Measurements from ENCODE around the gene CIB2. TPM values are rescaled to one million over a fixed set of nuclear protein-coding genes. Genes with fewer than 3 reads are reported as not detected.

Gene CIB2
- total RNA-seq, 1 donor from 2014 or later, result 8.7 TPM

- DNase-seq, result no peak
Measured at GRCh38 chr15:78107471-78107870, 23.8 kb downstream of the CIB2 start.

GRCh38 chr15:78105476-78106241 lies 25.6 kb downstream of the CIB2 start:
- DNase-seq, result no peak

- no peak for DNase-seq
Measured at GRCh38 chr15:78104566-78105475, 26.4 kb downstream of the CIB2 start.

- DNase-seq, result no peak
Measured at GRCh38 chr15:78104119-78104479, 27.1 kb downstream of the CIB2 start.

DNA sequence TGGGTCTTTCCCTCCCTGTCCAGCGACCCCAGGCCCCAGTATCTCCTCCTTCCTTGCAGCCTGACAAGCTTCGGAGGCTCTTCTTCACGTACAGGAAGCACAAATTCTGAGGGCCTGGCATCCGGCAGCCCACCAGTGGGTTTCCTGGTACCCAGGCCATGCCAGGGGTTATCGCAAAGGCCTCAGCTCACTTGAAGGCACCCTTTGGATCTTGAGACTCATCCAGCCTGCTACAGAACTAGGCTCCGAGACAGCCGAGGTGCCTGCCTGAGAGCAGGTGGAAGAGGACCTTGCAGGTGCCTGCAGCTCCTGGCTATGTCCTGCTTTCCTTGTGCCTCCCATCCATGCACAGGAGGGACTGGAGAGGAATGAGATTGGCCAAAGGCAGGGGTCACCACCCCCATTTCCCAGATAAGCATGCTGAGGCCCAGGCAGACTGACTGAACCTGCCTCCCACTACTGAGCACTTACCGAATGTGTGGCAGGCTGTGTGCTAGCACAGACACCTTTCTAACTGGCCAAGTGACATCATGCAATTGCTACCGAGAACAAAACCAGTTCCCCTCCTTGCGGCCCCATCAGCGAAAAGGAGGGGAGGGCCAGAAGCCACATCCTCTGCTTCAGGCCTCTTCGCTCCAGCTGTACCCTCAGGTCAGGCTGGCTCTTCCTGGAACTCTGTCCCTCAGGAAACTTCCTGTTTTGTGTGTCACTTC lies 27.7 kb downstream of the CIB2 start:
- no peak for DNase-seq

DNA sequence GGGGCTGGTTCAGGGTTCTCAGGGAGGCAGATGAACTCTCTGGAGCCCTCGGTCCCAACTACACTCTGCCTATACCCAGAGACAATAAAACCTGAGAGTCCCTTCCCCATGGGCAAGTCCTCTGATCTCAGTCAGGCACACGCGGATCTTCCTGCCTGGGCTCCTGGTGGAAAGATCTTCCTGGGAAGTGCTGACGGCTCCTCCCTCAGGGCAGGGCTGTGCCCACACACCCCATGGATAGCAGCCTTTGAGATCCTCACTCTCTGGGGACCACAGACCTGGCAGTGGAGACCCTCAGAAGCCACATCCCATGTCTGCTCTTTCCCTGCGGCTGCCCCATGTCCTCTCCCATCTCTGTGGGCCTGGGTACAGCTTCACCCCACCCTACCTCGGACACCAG lies 28.5 kb downstream of the CIB2 start:
- no peak for DNase-seq

DNA sequence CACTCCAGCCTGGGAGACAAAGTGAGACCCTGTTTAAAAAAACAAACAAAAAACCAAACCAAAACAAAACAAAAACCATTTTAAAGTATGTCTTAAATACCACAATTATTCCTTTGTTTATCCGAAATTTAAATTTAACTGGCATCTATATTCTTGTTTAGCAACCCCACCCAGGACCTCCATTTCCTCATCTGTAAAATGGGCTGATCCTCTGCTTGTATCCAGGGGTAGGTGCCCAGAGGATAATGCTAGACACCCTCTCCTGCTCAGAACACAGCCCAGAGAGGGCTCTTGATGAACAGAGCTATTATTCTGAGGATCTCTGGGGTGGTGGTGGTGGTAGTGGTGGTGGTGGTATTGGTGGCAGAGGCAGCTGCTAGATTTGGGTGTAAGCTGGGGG lies 29.0 kb downstream of the CIB2 start:
- DNase-seq, result no peak

- DNase-seq, result no peak
Measured at GRCh38 chr15:78101423-78102105, 29.7 kb downstream of the CIB2 start.

- no peak for DNase-seq
Measured at GRCh38 chr15:78100886-78101285, 30.4 kb downstream of the CIB2 start.

- no peak for DNase-seq
Measured at GRCh38 chr15:78098131-78098755, 33.0 kb downstream of the CIB2 start.

DNA sequence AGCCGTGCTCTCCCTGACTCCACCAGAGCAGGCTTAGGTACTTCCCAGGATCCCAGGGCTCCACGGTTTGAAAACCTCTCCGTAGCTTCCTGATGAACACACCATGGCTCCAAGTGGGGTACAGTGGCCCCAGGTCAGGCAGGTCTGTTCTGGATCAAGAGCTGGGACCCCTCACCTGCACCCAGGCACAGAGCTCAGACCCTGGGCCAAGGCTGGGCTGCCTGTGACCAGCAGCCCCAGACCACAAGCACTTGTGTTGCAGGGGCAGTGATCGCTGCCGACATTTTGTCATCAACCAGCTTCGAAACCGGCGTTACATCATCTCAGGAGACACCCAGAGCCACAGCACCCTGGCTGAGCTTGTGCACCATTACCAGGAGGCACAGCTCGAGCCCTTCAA lies 33.6 kb downstream of the CIB2 start:
- no peak for DNase-seq

DNA sequence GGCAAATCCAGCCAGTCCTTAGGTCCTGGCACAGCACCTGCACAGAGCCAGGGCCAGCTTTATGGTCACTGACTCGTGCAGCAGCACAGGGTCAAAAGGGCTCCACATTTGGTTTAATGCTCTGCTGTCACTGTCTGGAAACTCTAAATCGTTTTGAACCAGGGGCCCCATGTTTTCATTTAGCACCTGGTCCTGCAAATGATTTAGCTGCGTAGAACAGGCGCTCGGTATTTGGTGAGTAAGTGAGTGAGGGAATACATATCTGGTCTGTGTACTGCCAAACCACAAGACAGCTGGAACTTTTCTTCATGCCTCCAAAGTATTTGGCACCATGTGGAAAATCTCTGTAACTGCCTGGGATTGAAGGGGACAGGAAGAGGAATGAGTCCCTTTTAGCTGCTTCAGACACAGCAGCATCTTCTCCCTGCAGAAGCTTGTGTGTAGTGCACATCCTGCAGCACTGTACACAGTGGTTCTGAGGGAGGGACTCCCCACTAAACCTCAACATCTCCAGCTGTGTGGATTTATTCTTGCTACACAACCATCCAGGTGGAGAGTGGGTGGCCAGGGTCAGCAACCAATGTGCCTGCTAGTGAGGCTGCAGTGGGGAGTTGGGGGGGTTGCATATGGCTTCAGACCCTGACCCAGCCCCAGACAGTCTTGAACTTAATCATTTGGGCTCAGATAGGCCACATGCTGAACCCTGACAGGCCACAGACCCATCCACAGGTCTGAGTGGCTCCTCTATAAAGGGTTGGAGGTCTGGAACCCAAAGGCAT lies 37.8 kb downstream of the CIB2 start:
- DNase-seq, result peak; percentile 94

DNA sequence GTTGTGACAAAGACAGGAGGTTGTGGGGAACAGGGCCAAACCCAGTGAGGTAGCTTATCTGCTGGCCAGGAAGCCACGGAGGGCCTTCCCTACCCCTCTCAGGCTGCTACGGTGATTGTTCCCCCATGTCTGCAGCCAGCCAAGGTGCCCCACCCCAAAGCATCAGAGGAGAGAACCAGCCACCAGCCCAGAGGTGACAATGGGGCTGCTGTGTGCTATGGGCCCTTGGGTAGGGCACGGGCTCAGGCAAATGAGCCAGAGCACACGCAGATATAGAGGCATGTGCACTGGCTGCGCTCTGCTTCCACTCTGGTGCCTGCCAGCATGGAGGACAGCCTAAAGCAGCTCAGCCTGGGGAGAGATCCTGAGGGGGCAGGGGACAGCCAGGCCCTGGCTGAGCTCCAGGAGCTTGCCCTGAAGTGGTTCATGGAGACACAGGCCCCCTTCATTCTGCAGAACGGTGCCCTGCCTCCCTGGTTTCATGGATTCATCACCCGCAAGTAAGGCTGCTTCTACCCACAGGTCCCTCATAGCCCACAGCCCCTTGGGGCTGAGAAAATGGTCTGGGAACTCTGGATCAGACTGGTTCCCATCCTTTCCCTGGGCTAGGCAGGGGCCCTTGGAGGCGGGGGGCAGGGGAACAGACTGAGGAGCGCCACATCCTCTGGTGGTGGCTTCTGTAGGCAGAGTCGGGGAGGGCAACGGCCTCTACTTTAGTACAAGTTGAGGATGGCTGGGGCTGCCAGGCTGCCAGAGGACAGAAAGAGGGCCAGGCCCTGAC lies 38.8 kb downstream of the CIB2 start, which contains the start of gene SH2D7:
SH2D7 (plus strand) TSS at position 301 of the 781 bp plus-strand sequence; CDS start at position 325, 24 bp downstream.
- no peak for DNase-seq

- no peak for DNase-seq
Measured at GRCh38 chr15:78090422-78091063, 40.7 kb downstream of the CIB2 start.

- no peak for DNase-seq
Measured at GRCh38 chr15:78088773-78089080, 42.5 kb downstream of the CIB2 start.

DNA sequence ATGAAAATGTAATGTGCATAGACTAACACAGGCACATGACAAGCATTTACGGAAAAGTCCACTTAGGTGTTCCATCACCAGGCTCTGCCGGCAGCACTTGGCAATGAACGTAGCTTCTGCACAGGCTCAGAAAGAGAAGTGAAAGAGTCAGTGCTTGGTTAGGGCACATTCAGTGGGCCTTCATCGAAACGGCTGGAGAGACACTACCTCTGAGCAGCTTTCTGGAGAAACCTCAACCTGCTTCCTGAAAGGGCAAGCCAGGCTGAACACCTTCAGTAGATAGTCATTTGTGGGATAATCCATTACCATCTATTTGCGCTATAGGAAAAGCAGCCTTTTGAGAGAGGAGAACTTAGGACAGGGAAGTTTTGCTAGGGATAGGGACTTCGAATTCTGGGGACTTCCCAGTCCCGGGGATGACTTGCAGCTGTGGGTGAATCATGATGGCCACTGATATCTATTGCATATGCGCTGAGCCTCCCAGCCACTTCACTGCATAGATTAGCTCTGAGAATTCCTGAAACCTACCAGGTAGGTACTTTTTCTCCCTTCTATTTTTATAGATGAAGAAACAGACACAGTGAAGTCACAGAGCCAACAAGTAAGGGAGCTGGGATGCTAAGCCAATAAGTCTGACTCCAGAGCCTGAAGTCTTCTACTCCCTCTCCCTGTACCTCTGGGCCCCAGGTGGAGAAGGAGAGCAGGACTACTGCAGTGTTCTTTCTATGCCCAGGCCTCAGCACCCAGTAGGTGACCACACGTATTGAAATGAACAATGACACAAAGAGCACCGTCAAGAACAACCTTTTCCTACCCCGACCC lies 43.1 kb downstream of the CIB2 start:
- DNase-seq, result no peak

DNA sequence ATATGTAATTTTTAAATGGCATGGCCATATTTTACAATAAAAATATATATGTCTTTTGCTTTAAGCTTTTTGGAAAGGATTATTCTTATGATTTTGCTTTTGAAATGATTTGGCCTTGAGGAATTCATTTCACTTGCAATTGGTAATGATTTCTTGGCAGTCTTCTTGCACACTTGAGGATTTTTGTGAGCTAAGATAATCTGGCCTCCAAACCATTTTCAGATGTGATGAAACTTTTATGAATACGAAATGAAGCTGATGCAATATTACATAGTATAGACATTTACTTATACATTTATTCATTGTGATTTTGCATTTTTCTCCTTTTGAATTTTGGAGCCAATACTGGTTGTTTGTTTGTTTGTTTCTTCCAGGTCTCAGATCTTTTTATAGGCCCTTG lies 45.3 kb downstream of the CIB2 start:
- peak; percentile 94 for DNase-seq

DNA sequence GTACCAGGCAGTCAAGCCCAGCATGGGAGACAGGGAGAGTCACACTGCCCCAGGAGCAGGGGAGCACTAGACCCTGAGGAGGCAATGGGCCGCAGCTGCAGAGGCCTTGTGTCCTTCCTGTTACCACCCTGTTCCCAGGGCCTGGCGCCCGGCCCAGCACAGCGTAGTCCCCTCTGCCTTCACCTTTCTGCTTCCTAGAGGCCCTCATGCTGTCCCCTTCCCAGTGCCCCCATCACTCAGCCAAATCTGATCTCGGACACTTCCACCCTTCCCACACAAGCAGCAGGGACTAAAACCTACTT lies 46.8 kb downstream of the CIB2 start:
- DNase-seq, result no peak
